Measurements from ENCODE around the gene ERGIC2.
"Not testable (repeated sequence)": the region's sequence is repeated elsewhere in the genome, so short reads cannot be mapped to it uniquely, and the experiment has no call there.

The ERGIC2 gene

GRCh38 chr12:29380536-29381523, at the start of gene ERGIC2:
TSS of gene ERGIC2 (minus strand) at chr12:29381172. CDS start at chr12:29371633, 9,539 bp downstream.
- peak; percentile 98 for DNase-seq

DNA sequence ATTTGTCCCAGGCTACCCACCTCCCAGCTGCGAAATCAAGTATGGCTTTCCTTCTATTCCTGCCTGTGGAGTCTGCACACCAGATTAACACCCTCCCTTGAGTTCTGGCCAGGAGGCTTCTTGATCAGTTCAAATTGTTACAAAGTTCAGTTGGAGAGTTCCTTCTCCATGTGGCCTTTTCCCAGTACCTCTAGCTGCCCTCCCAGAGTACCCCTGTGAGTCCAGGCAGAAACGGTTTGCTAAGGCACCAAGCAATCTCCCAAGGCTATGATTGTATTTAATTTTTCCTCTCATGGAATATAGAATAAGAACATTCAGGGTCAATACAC, 49.7 kb upstream of the ERGIC2 start:
- DNase-seq, result no peak

DNA sequence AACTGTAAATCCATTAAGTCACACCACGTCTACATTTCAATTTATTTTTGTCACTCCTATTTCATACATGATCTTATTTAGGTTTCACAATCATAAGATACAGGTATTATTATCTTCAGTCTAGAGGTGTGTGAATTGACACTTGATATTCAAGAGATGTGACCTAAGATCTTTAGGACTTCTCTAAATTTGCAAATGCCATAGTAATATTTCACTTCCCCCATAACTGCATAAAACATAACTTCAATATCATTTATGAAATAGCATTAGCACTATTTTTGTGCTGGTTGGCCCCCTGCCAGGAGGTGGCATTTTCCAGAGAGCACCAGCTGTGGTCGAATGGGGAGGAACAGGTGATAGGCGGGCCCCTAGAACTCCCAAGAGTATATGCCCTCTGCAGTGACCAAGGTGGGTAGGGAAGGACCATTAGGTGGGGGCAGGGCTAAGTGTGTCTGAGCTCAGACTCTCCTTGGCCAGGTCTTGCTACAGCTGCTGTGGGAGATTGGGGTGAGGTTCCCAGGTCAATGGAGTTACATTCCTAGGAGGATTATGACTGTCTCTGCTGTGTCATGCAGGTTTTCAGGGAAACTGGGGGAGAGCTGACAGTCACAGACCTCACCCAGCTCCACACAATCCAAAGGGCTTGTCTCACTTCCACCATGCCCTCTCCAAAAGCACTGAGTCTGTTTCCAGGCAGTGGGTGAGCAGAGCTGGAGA, 49.2 kb upstream of the ERGIC2 start:
- no peak for DNase-seq

DNA sequence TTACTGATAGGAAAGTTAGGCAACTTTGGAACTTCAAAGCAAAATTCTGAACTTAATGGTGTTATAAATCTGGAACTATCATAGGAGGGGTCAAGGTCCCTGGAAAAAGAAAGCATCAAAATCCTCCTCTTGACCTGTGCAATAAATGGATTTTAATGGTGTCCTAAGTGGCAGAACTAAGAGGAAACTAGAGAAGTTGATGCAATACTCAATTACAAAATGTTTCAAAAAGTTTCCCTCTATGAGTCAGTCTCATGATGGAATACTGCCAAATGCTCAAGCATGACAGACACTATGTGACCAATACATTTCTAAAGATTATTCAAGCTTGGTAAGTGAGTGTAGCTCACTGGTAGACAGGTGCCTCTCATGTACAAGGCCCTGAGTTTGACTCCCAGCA, 47.7 kb upstream of the ERGIC2 start:
- no peak for DNase-seq

- no peak for DNase-seq
Observed at GRCh38 chr12:29427964-29428363, 47.0 kb upstream of the ERGIC2 start.

GRCh38 chr12:29426498-29426897, 45.5 kb upstream of the ERGIC2 start:
- no peak for DNase-seq

GRCh38 chr12:29425722-29426121, 44.8 kb upstream of the ERGIC2 start:
- DNase-seq, result no peak

DNA sequence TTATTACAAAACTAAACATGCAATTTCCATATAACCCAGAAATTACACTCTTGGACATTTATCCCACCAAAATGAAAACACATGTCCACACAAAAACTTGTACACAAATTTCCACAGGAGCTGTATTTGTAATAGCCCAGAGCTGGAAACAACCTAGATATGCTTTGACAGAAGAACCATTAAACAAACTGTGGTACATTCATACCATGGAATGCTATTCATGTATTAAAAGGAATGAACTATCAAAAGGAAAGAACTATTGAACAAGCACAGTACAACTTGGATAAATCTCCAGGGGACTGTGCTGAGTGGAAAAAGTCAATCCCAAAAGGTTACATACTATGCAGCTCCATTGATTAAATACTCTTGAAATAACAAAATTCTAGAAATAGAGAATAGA, 35.8 kb upstream of the ERGIC2 start:
- no peak for DNase-seq

GRCh38 chr12:29415111-29415510, 34.1 kb upstream of the ERGIC2 start:
- no peak for DNase-seq

- DNase-seq, result no peak
Observed at GRCh38 chr12:29414368-29414767, 33.4 kb upstream of the ERGIC2 start.

DNA sequence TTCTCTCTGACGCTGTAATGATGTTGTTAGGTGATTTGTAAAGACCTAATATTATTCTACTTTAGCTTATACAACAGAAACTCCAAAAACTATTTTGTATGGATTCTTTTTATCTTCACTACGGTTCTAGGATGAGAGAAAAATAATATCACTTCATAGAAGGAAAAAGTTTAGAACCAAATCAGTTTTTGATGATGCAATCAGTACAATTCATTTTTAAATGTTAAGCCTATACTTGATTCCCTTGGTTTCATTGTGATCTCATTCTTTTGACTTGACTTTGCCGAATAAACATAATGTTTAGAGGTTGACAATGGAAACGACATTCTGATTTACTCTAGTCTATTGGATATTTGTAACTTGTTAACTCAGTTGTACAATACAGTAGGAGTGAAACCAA, 24.6 kb upstream of the ERGIC2 start:
- DNase-seq, result no peak

GRCh38 chr12:29403991-29404390, 23.0 kb upstream of the ERGIC2 start:
- no peak for DNase-seq

GRCh38 chr12:29402437-29402836, 21.5 kb upstream of the ERGIC2 start:
- no peak for DNase-seq

- DNase-seq, result no peak
Observed at GRCh38 chr12:29398495-29398894, 17.5 kb upstream of the ERGIC2 start.

DNA sequence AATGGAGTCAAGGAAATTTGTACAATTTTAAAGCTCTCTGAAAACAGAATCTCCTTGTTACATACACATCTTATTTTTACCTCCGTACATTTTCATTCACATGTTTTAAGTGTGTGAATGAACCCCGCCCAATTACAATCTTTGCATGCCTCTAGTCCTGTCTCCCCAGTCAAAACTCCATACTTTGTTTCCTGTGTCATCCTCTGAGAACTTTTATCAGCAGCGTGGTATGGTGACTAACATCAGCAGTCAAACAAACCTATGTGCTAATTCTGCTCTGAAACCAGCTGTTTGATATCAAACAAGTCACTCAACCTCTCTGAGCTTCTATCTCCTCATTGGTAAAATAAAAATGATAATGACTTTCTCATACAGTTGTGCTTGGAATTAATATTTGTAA, 15.8 kb upstream of the ERGIC2 start:
- DNase-seq, result no peak

DNA sequence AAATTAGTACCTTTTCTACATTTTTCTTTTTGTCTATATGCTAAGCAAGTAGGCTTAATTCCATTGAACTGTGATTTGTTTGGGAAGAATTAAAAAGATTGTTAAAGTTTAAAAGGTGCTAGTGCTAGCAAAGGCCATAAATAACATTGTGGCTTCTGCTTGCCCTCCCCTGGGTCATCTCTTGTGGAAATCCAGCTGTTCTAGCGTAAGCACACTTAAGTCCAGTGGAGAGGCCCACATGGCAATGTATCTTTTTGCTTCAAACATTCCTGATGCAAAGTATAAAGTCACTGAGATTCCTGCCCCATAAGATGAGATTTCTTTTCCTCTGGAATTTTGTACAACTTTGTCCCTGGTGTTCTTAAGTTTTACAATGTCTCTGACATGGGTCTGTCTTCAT, 14.4 kb upstream of the ERGIC2 start:
- no peak for DNase-seq

DNA sequence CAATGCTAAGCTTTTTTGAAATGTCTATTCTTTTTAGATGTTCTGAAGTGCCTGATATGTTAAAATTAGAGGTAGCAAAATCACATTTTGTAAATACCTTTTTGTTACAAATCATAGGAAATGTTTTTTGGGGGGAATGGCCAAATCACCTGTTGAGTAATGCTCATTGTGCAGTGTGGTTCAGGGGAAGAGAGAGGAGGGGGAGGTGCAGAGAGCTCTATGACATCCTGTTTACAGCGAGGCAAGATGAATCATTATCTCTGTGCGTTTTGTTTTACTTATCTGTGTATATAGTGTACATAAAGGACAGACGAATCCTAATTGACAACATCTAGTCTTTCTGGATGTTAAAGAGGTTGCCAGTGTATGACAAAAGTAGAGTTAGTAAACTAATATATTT, 9.4 kb upstream of the ERGIC2 start:
- not testable (repeated sequence) for DNase-seq

DNA sequence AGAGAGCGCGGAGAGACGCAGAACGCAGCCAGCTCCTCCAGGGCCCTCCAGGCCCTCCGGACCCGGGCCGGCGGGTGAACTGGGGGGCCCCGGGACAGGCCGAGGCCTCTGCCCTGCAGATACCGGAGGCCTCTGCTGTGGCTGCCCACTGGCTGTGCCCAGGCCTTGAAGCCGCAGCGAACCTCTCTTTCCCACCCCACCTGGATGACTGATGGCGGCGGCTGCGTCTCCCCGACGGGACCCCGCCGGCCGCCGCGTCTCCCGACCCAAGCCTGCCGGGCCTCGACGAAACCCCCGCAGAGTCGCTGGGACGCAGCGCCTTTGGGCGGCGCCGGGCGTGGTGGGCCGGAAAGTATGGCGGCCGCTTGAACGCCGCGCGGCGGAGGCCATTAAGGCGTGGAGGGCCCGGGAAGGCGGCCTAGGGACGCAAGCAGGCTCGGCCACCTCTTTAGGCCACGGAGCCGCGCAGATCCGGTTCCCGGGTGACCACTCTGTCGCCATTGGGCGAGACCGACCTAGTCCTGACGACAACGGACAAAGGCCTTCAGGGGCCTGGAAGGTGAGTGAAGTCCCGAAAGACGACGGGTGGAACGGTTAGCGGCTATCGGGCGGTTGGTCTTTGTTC, 8.4 kb upstream of the ERGIC2 start:
- DNase-seq, result no peak

GRCh38 chr12:29386084-29386680, 5.2 kb upstream of the ERGIC2 start:
- DNase-seq, result not testable (repeated sequence)

DNA sequence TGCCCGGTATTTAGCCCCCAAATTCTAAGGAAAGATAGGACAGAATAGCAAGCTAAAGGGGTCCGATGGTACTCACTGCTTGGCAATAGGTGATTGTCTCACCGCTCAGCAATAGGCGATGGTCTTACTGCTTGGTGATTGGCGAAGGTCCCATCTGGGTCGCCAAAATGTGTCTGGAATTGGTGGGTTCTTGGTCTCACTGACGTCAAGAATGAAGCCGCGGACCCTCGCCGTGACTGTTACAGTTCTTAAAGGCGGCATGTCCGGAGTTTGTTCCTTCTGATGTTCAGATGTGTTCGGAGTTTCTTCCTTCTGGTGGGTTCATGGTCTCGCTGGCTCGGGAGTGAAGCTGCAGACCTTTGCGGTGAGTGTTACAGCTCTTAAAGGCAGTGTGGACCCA, 4.2 kb upstream of the ERGIC2 start:
- not testable (repeated sequence) for DNase-seq

GRCh38 chr12:29382251-29382650, 1.3 kb upstream of the ERGIC2 start:
- DNase-seq, result no peak

GRCh38 chr12:29376118-29376517, 4.9 kb downstream of the ERGIC2 start:
- DNase-seq, result no peak

- no peak for DNase-seq
Observed at GRCh38 chr12:29374913-29375312, 6.1 kb downstream of the ERGIC2 start.

Measured in NCI-H1092 (cell line).